Activated T-cell treated with anti-CD3 and anti-CD28 coated beads, Interleukin-2, amount 50 U/mL, for 1 hour (primary cell): Measurements from ENCODE around the gene EMP2.
"Not testable (repeated sequence)": the region's sequence is repeated elsewhere in the genome, so short reads cannot be mapped to it uniquely, and the experiment has no call there.

Experiments
- DNase-seq: peaks from one replicate; pipeline ENCODE4 v3.0.0-alpha.2; 2020

The EMP2 gene, protein sequence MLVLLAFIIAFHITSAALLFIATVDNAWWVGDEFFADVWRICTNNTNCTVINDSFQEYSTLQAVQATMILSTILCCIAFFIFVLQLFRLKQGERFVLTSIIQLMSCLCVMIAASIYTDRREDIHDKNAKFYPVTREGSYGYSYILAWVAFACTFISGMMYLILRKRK

DNA sequence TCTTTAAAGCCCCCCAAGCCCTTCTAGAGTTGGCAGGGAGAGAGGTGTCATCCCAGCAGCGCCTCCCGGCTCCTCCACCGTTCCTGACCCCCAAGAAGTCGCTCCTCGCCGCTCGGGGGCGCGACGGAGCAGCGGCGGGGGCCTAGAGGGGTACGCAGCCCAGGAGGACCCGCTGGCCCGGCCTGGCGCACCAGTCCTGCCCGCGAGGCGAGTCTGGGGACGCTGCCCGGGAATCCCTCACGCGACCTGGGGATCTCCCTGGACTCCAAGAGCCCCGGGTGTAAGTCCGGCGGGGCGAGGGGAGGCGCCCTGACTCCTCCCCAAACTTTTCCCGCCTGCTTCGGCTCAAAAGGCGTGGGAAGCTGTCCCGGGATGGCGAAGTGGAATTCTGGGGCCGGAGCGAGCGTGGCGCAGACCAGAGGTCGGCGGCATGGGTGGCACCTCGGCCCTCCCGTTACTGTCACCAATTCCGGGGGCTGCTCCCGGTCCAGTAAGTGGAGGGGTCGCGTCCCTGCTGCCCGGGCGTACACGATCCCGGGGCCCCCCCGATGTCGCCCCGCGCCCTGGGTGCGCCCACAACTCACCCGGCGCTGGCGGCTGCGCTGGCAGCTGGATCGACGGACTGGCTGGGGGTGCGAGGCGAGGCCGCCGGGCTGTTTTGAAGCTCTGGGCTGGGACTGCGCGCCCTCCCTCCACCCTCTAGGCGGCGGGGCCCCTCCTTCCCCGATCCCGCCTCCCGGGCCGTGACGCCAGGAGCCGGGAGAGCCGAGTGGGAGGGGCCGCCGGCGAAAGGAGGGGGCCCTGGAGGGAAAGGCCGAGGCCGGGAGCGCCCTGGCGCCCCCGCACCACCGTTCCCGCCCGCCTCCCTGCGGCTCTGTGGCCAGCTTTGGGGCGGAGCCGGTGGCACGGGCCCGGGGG is at the start of gene EMP2:
TSS of gene EMP2 (minus strand) at position 634 of the 918 bp plus-strand sequence. CDS start 32,981 bp downstream, outside the sequence.
- no peak for DNase-seq

DNA sequence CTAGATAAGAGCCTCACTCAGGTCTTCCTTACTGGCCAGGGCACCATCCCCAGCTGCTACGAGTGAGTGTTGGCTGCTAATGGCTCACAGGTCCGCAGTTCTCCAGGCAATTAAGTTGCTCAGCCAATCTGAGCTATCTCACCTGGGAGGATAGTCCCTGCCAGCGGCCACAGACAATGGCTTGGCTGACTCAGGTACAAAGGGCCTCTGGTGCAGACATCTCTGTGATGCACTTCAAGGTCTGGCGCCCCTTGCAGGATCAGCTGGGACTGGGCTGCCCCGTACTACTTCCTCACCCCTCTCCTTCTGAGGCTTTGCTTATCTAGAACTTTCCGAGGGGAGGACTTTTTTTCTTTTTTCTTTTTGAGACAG is 49.2 kb upstream of the EMP2 start:
- no peak for DNase-seq

DNA sequence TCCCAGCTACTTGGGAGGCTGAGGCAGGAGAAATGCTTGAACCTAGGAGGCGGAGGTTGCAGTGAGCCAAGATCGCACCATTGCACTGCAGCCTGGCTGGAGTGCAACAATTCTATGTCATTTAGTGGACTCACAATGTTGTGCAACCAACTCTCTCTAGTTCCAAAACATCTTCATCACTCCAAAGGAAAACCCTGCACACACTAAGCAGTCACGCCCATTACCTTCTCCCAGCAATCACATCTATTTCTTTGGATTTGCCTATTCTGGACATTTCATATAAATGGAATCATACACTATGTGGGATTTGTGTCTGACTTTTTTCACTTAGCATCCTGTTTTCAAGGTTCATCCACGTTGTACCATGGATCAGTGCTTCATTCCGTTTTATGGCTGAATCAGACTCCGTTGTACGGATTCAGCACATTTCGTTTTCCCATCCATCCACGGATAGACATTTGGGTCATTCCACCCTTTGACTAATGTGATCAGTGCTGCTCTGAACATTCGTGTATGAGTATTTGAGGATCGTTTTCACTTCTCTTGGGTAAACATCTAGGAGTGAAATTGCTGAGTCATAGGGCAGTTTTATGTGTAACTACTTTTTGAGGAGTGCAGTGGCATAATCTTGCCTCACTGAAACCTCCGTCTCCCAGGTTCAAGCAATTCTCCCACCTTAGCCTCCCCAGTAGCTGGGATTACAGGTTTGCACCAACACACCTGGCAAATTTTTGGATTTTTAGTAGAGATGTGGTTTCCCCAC is 45.4 kb upstream of the EMP2 start:
- DNase-seq = no peak

DNA sequence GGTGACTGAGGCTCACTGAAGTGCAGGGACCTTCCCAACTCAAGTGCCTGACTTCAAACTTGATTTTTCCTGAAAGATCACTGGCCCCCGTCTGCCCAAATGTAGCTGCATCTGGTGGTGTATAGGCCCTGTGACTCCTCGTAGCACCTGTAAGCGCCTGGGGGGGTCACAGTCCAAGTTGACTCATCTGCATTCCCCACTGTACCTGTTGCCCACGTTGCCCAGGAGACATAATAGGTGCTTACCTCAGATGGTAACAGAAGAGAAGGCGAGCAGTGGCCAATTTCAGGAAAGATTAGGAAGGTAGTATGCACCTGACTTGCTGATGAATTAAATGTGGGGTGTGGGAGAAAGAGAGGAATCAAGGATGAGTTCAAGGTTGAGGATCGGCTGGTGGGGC is 44.1 kb upstream of the EMP2 start:
- no peak for DNase-seq

DNA sequence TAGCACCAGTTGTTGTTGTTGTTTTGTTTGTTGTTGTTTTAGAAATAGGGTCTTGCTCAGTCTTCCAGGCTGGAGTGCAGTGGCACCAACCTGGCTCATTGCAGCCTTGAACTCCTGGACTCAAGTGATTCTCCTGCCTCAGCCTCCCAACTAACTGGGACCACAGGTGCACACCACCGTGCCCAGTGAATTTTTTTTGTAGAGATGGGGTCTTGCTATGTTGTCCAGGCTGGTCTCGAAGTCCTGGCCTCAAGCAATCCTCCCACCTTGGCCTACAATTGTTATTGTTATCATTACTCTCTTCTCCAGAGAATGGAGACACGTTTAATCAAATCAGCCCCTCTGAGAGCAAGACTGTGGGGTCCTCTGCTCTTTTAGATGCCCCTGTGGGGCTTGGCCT is 42.7 kb upstream of the EMP2 start:
- DNase-seq = no peak

DNA sequence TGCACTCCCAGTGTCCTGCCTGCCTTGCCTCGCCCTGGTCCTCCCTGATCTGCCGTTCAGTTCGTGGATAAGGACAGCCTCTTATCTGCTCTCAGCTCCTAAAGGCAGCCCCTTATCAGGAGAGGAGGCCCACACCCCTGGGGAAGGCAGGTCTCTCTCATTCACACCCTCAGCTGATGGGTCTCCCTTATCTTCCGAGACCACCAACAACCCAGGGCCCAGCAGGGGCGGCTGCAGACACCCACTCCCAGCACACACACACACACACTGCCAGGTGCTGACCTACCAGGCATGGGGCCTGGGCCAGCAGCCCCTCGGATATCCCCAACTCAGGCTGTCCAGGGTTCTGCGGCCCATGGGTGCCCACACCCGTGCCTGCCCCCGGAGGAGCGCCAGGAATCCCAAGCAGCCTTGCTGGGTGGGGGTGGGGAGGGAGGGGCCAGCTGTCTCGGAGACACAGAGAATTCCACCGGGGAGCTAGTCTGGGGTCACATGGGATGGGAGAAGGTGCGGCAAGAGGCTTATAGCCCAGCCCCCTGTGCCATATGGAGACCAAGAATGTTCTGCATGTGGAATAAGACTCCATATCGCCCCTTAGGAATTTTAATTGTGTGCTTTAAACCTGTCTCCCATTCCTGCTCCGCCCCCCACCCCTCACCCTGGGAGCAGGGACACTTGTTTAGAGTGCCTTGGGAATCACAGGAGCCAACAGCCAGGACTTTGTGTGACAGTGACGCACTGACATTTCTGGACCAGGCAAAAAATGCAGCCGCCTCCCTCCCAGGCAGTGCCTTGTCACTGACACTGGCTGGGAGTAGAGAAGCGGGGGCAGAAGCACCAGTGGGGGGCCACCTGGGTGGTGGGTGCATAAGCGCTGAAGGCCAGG is 41.9 kb upstream of the EMP2 start:
- no peak for DNase-seq

DNA sequence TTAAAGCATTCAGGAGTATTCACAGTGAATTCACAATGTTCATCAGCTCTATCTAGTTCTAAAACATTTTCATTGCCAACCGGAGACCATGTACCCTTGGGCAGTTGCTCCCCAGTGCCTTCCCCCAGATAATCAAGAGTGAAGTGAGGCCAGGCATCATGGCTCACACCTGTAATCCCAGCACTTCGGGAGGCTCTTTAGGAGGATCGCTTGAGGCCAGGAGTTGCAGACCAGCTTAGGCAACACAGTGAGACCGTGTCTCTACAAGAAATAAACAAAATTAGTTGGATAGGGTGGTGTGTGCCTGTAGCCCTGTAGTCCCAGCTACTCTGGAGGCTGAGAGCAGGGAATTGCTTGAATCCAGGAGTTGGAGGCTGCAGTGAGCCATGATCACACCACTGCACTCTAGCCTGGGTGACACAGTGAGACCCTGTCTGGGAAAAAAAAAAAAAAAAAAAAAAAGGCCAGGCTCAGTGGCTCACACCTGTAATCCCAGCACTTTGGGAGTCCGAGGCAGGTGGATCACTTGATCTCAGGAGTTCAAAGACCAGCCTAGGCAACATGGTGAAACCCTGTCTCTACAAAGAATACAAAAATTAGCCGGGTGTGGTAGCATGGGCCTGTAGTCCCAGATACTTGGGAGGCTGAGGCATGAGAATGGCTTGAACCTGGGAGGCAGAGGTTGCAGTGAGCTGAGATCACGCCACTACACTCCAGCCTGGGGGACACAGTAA is 41.0 kb upstream of the EMP2 start:
- not testable (repeated sequence) for DNase-seq

DNA sequence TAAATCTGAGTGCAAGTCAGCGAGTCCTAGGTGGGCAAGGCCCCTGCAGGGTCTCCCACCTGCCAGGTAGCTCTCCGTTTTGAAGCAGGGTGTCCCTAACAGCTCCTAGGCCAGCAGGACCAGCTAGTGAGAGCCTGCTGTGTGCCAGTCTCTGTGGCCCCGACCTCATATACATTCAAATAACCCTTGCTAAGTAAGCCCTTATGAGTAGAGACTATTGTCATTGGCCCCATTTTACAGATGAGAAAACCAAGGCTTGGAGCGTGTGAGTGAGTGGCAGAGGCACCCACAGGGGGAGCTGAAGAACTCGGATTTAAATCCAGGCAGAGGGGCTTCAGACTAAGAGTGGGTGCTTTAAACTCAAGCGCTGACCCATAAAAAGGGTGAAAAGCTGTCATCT is 39.7 kb upstream of the EMP2 start:
- no peak for DNase-seq

DNA sequence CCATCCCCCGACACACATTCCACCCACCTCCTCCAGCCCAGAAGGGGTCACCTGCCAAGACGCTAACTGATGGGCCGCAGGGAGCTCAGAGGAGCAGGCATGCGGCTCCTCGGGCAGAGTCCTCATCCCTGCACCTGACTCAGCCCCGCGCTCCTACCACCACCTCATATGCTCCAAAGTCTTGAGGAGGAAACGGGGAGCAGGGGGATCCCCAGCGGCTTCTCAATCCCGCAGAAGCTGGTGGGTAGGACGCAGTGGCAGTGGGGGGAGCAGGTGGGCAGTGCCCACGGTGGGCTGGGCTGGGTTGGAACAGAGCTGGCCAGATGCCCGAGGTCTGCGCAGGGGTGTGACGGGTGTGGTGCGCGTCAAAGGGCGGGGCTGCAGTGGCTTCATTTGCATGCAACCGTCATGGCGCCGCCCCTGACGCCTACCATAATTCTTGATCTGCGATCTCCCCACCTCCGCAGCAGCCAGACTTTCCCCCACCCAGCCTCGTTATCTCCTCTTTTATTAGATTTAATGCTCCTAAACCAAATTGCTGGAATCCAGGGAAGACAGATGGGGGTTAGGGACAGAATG is 39.0 kb upstream of the EMP2 start:
- DNase-seq = no peak

DNA sequence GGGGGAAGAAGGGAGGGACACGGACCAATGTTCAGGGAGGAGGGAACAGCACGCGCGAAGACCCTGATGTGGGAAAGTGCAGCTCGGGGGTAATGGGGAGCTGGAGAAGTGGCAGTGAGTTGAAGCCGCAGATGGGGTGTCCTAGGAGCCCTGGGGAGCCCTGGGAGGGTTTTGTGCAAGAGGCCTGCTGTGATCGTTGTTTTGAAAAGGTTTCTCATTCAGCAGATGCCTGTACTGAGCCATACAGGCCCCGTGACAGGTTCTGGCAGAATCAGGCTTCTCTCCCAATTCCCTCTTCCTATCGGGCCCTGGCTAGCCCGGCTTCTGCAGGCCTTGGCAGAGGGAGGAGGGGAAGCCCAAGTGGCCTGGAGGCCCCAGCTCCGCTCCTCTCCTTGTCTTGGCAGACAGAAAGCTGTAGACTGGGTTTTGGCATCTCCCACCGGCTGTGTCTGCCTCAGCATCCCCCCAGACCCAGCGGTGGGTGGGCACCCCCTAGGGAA is 38.4 kb upstream of the EMP2 start:
- no peak for DNase-seq

DNA sequence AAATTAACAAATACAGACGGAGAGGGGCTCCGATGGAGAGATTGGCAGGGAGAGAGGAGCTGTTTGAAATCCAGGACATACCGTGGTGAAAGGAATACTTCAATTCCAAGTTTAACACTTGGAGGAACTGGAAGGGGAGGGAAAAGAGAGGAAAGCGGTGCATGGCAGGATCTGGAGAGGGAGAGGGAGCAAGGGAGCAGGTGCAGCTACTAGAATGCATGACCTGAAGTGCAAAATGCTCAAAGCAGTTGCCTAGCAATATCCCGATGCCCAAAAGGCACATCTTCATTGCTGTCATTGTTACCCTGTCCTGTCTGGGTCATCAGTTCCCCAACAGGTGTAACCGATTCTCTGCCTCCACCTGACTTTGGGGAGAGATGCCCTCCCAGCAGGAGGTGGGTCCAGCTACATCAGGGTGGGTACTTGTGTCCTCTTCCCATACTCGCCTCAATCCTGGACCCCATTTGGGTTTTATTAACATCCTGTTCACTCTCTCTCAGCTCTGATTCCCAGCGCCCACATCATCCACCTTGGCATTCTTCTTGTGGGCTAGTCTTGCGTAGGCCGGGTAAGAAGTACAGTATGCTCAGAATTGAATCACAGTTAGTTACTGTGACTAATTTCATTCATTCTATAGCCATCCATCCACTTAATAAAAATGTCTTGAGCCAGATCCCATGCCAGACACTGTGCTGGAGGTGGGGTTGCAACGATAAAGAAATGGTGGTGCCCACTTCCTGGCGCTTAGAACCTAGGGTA is 37.4 kb upstream of the EMP2 start:
- no peak for DNase-seq

DNA sequence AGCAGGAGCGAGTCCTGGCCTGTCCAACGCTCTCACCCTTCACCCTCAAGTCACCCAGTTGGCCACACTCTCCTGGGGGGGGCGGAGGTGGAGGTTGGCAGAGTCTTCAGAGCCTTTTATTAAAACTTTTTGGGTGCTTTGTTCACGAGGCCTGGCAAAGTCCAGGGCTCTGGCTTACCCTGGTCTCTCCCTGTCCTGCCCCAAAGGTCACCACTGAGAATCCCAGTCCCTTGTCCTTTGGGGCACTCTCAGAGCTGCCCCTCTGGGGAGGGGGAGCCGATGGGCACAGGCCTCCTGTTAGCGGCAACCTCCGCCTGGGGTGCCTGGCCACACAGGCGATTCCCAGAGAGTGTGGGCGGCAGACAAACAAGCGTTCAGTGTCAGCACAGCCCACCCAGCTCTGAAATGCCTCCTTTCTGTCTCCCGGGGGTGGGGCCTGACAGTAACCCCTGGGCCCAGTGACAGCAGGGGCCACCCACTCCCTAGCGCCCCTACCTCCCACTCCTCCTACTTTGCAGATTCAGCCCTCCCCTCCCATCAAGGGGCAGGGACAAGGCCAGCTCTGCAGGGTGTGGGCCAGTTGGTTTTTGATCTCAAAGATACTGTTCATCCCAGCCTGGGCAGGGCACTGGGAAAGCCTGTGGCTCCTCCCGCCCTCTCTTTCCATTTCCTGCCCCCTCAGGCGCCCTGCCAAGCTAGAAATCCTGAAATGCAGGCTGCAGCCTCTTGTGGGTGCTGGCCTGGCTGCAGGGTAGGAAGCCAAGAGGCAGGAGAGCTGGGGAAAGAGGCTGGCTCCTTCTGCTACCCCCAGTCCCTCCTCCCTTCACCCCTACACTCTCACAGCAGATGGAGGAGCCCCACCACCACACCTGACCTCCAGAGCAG is 36.6 kb upstream of the EMP2 start:
- DNase-seq = no peak

DNA sequence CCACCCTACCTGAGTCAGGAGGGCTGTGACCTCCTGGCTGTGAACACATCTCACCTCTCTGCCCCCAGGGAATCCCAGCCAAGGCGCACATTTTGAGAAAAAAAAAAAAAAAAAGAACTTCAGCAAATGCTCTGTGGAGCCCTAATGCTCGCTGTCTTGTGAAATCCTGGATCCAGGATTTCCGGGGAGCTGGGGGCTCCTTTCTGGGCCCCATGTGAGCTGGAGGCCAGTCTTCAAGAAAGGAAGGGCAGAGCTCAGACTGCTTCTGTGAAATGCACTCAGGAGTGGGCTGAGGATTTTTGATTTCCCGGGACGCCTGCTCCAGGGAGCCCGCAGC is 36.0 kb upstream of the EMP2 start:
- DNase-seq = no peak

DNA sequence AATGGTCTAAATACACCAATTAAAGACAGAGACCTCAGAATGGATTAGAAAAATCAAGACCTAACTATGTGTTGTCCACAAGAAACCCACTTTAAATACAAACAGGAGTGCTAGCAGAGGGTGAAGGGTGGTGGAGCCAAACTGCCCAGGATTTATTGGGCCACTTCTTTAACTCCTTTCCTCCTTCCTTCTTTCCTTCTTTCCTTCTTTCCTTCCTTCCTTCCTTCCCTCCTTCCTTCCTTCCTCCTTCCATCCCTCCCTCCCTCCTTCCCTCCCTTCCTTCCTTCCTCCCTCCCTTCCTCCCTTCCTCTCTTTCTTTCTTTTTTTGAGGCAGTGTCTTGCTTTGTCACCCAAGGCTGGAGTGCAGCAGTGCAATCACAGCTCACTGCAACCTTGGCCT is 34.3 kb upstream of the EMP2 start:
- no peak for DNase-seq

DNA sequence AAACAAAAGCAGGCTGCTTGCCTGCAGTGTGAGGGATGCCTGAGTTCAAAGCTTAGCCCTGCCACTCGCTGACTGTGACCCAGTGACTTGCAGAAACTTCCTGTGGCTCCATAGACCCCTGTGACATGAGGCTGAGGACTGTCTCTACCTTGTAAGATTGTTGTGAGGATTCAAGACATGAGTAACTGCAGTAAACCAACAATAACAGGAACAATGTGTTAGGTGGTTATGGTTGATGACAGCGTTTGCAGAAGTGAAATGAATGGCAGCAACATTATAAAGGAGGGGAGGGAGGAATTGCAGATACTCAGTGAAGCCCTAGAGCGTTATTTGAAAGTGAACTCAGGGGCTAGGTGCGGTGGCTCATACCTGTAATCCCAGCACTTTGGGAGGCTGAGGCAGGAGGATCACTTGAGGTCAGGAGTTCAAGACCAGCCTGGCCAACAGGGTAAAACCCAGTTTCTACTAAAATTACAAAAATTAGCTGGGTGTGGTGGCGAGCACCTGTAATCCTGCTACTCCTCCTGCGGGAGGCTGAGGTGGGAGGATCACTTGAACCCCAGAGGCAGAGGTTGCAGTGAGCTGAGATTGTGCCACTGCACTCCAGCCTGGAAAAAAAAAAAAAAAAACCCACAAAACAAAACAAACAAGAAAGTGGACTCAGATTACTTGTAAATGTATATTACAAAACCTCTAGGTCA is 33.5 kb upstream of the EMP2 start:
- DNase-seq = no peak

DNA sequence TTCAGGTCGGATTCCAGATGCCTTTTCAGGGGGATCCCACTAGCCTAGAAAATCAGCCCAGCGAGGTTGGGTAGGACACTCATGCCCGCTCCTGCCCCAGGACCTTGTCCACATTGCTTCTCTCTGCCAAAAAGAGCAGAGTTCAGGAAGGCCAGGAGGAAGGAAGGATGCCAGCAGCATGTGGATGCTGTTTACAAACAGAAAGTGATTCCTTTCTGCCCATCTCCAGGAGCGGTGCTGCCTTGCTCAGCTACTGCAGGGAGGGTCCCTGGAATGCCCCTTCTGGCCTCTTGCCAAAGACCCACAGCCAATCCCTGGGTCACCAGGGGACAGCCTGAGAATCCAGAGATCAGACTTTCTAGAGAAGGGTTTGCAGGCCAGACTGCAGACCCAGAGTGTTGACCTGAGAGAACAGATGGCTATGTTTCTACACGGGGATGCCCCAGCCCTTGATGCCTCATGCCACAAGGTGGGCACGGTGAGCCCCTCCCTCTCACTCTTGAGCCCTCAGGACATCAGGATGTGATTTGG is 32.3 kb upstream of the EMP2 start:
- no peak for DNase-seq

DNA sequence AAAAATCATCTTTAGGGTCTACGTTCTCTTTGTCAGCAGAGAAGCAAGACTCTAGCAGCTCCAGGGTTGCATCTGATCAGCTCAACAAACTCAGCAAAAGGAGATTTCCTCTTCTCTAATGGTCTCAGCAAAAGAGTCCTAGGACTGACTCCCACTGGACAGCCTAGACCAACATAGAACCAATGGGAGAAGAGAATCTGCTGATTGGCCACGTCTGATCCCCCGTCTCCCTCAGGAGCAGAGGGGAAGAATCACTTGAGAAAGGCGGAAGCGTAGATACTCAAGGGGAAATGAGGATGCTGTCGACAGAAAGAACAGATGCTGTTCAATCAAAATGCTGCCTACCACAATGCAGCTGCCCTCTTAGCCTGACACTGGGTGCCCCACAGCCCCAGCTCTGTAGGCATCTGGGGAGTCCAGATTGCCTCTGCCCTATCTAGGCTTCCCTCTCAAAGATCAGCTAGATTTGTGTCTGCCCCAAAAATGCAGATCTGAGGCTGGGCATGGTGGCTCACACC is 31.5 kb upstream of the EMP2 start:
- DNase-seq = no peak

DNA sequence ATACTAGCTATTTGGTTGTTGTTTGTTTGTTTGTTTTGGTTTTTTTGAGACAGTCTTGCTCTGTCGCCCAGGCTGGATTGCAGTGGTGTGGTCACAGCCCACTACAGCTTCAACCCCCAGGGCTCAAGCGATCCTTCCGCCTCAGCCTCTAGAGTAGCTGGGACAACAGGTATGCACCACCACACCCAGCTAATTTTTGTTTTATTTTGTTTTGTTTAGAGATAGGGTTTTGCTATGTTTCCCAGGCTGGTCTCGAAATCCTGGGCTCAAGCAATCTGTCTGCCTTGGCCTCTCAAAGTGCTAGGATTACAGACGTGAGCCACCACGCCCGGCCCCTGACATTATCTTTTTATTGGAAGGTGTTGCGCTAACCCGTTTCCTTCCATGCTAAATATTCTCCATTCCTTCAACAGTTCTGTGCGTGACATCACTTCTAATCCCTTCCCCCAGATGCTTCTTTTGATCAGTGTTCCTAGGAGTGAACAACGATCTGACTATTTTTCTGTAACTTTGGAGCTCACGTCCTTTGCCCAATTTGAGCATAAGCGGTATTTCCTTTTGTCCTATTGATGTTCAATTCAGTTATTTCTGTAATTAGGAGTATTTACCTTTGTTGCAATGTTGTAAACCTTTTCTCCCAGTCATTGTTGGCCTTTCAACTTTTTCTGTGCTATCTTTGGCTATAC is 30.2 kb upstream of the EMP2 start:
- DNase-seq = no peak
